PFSK-1 (cell line): ENCODE results near the gene CSNK1G1.

ENCODE experiments used
- FOXP2 ChIP-seq: optimal IDR thresholded peaks from 2 replicates; pipeline ENCODE3; 2011; ENCODE audit warnings: borderline replicate concordance, control low read depth, inconsistent platforms; ENCODE audit not compliant: insufficient read depth; ENCODE audit errors: extremely low read length, extremely low read depth
- POLR2AphosphoS5 ChIP-seq: IDR thresholded peaks from 2 replicates; pipeline ENCODE4 v1.6.1; 2012; ENCODE audit warnings: low read depth, mild to moderate bottlenecking, control low read depth, low read length, moderate library complexity
- SIN3A ChIP-seq: IDR thresholded peaks from 2 replicates; pipeline ENCODE4 v1.6.1; 2012; ENCODE audit warnings: mild to moderate bottlenecking, low read length, moderate library complexity, borderline replicate concordance; ENCODE audit not compliant: insufficient read depth
- TAF1 ChIP-seq: IDR thresholded peaks from 2 replicates; pipeline ENCODE4 v1.6.1; 2012; ENCODE audit warnings: low read length, control low read depth, borderline replicate concordance; ENCODE audit not compliant: insufficient read depth
- TF ChIP-seq, protein P1 (sequence below), 2 experiments: IDR thresholded peaks; 2 replicates each; pipeline versions ENCODE4 v1.6.1 to v1.8.0; 2011 to 2012; ENCODE audit warnings: low read depth in 2 of 2, low read length in 2 of 2, control low read depth in 1 of 2, inconsistent platforms in 1 of 2, mild to moderate bottlenecking in 1 of 2, moderate library complexity in 1 of 2; ENCODE audit not compliant: insufficient read depth in 1 of 2

Gene CSNK1G1

DNA sequence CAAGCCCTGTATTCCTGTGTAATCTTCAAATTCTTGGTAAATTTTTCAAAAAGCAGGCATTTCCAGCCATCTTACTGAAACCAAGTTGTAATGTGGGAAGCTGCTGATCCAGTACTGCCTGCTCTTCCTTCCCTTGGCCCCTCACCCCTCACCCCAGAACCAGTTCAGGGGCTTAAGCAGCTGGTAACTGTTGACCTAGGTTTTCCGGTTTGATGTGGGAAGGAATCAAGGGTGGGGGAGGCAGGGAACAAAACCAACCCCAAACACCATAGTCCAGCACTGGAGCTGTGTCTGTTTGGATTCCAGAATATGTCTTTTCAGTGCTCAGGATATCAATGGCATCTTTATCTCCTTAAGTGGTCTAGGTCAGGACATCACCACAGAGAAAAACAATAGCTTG lies 233.5 kb downstream of the CSNK1G1 start:
- TF ChIP-seq TAF1 (no peak), SIN3A (no peak), FOXP2 (no peak), POLR2AphosphoS5 (no peak)
- TF ChIP-seq, protein P1, sequence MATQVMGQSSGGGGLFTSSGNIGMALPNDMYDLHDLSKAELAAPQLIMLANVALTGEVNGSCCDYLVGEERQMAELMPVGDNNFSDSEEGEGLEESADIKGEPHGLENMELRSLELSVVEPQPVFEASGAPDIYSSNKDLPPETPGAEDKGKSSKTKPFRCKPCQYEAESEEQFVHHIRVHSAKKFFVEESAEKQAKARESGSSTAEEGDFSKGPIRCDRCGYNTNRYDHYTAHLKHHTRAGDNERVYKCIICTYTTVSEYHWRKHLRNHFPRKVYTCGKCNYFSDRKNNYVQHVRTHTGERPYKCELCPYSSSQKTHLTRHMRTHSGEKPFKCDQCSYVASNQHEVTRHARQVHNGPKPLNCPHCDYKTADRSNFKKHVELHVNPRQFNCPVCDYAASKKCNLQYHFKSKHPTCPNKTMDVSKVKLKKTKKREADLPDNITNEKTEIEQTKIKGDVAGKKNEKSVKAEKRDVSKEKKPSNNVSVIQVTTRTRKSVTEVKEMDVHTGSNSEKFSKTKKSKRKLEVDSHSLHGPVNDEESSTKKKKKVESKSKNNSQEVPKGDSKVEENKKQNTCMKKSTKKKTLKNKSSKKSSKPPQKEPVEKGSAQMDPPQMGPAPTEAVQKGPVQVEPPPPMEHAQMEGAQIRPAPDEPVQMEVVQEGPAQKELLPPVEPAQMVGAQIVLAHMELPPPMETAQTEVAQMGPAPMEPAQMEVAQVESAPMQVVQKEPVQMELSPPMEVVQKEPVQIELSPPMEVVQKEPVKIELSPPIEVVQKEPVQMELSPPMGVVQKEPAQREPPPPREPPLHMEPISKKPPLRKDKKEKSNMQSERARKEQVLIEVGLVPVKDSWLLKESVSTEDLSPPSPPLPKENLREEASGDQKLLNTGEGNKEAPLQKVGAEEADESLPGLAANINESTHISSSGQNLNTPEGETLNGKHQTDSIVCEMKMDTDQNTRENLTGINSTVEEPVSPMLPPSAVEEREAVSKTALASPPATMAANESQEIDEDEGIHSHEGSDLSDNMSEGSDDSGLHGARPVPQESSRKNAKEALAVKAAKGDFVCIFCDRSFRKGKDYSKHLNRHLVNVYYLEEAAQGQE (IDR thresholded peaks at IDR 0.05; ENCODE audit: insufficient read depth in 1 of 2, low read depth in 2 of 2, low read length in 2 of 2): no peak

DNA sequence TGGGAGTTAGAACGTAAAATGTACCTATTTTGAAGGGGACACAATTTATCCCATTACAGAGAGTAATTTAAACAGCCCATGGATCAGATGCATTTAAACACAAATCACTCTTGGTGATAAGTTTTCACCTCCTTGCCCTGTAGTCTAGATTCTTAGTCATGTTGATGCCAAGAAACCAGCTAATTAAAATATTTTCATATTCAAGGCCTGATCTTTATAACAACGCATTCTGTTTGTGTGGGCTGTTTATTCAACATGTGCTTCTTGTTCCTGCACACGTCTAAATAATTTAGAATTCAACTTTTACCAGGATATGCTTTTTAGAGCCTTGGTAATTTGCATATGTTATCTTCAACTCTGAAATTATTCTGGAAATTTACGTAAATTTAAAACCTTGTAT lies 234.4 kb downstream of the CSNK1G1 start:
- TF ChIP-seq, protein P1 (IDR thresholded peaks at IDR 0.05; ENCODE audit: insufficient read depth in 1 of 2, low read depth in 2 of 2, low read length in 2 of 2): no peak
- TF ChIP-seq POLR2AphosphoS5 (no peak), TAF1 (no peak), FOXP2 (no peak), SIN3A (no peak)

DNA sequence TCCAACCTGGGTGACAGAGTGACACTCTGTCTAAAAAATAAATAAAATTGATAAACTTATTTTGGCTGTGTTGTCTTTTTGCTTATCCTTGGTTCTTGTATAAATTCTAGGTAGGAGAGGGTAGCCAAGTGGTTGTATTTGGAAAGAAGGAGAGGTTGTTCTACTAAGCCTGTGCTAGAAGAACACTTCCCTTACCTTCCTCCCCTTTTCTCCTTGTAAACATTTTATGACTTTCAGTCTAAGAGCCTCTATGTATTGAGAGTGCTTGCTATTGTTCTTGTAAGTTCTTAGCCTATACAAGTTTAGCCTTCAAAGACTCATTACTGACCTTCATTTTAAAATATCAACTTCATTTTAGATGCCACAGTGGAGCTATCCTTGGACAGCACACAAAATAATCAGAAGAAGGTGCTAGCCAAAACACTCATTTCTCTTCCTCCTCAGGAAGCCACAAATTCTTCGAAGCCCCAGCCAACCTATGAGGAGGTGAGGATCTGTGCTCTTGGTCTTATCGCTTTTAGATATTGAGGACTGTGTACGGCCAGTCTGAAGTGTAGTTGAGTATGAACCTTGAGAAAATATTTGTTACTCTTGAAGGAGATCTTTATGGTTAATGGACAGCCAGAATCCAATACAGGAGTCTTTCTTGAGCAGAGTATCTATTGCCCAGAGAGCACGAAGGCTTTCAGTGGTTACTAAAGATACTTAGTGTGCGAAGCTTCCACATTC lies 238.1 kb downstream of the CSNK1G1 start:
- TF ChIP-seq FOXP2: no peak
- no peak for TF ChIP-seq TAF1
- TF ChIP-seq SIN3A: no peak
